ENCODE data around the gene RGL3. TPM values are rescaled to one million over a fixed set of nuclear protein-coding genes. Genes with fewer than 3 reads are reported as not detected.
"Not testable (repeated sequence)": the region's sequence is repeated elsewhere in the genome, so short reads cannot be mapped to it uniquely, and the experiment has no call there.

The RGL3 gene
- total RNA-seq, 5 donors from 2014 or later (not counting 1 experiment from before 2014, with no cell fraction given): 0.22 to 0.72 (median 0.50) TPM; not detected in 2

- DNase-seq: peak in 17 of 35 experiments; percentile 3 to 58 (median 25)
- Mint-ChIP-seq H3K9me3 (no peaks in the 10 kb centered on the region), H3K4me3 (peak overlapping the region; percentile 47 to 86 (median 51)), H3K27me3 (peaks cover 0 to 17% of the 10 kb centered on the region in 2 donors), H3K27ac (no peak overlapping the region), H3K4me1 (peaks cover 36 to 47% (median 42%) of the 10 kb centered on the region in 3 donors), H3K36me3 (no peaks in the 10 kb centered on the region)
- Histone ChIP-seq H3K27me3 (replicated peaks in 1 of 2; ENCODE audit: control insufficient read depth in 2 of 2, extremely low read depth in 1 of 2, insufficient read depth in 2 of 2, low read length in 1 of 2) (peaks cover 0 to 38% of the 10 kb centered on the region in 2 experiments), H3K9me3 (no peaks in the 10 kb centered on the region), H3K4me1 (ENCODE audit: control insufficient read depth in 1 of 2, extremely low read depth in 1 of 2, insufficient read depth in 2 of 2, low read length in 2 of 2) (peaks cover 3 to 61% of the 10 kb centered on the region in 2 experiments), H3K4me3 (ENCODE audit: control insufficient read depth in 1 of 2, extremely low read depth in 1 of 2, low read length in 1 of 2) (peak overlapping the region; percentile 32 to 38), H3K36me3 (ENCODE audit: control insufficient read depth in 2 of 2, extremely low read depth in 1 of 2, insufficient read depth in 1 of 2, low read length in 1 of 2) (peaks cover 0 to 4% of the 10 kb centered on the region in 2 donors), H3K27ac (ENCODE audit: low read length) (no peak overlapping the region)
- ChIA-PET POLR2A (interaction anchor here in 1 of 2 donors (0.7 kb wide), 1 partner anchor 45 kb away, joined by 11 read pairs; no protein-coding TSS in a partner anchor), CTCF (interaction anchor here (0.6 to 1.4 kb wide), 8 partner anchors 8 to 1098 kb away, joined by 3 to 8 read pairs (median 4); partner anchors contain the start of genes SWSAP1 (in 1 of the 2) and TMEM205 (in 1 of the 2))
- WGBS (ENCODE audit: insufficient coverage): 1% methylated on average over 41 of the region's 65 CpGs
- no peak for ATAC-seq (replicated peaks in 1 of 4)
These were observed 36.0 kb downstream of the RGL3 start for GRCh38 chr19:11382898-11383705.

DNA sequence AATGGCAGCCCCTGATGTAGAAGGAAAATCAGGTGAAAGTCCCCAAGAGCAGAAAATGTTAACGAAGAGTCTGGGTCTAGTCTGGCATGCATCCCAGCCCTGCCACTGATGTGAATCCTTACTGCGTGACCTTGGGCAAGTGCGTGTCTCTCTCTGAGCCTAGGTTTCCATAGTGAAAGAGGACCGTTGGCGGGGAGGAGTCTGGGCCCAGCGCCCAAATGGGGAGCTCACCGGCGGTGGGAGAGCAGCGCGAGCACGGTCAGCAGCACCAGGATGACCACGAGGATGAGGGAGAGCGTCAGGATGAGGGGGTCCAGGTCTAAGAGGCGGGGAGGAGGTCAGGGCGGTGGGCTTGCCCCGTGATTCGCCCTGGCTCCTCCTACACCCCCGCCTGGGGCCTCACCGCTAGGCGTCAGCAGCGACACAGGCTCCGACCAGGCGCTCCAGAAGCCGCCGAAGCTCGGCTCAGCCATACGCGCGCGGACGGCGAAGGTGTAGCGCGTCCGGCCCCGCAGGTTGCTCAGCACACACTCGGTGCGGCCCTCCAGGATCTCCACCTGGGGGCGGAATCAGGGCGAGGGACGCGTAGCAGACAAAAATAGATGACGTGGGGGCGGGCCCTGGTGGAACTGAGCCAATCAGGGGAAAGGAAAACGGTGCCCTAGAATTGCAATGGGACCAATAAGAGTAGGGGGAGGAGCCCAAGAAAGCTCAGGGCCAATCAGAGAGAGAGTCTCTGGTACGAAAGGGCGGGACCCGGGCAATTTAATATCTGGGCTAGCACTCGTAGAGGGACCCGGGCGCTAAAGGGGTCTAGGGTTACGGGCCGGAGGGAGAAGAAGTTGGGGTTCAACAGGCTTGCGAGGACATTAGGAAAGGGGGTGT, 38.2 kb downstream of the RGL3 start:
- Mint-ChIP-seq H3K4me3 (peak overlapping the region; percentile 86 to 92 (median 90)), H3K4me1 (peaks cover 45 to 56% (median 51%) of the 10 kb centered on the region in 3 donors), H3K27ac (peak overlapping the region; percentile 98), H3K36me3 (peaks cover 5% of the 10 kb centered on the region), H3K9me3 (no peaks in the 10 kb centered on the region), H3K27me3 (peaks cover 0 to 17% of the 10 kb centered on the region in 2 donors)
- Histone ChIP-seq H3K36me3 (ENCODE audit: control insufficient read depth in 2 of 2, extremely low read depth in 1 of 2, insufficient read depth in 1 of 2, low read length in 1 of 2) (peaks cover 0 to 14% of the 10 kb centered on the region in 2 donors), H3K27me3 (replicated peaks in 1 of 2; ENCODE audit: control insufficient read depth in 2 of 2, extremely low read depth in 1 of 2, insufficient read depth in 2 of 2, low read length in 1 of 2) (peaks cover 0 to 35% of the 10 kb centered on the region in 2 experiments), H3K4me3 (ENCODE audit: control insufficient read depth in 1 of 2, extremely low read depth in 1 of 2, low read length in 1 of 2) (peak overlapping the region; percentile 49 to 62), H3K4me1 (ENCODE audit: control insufficient read depth in 1 of 2, extremely low read depth in 1 of 2, insufficient read depth in 2 of 2, low read length in 2 of 2) (peaks cover 7 to 65% of the 10 kb centered on the region in 2 experiments), H3K27ac (ENCODE audit: low read length) (peak overlapping the region; percentile 91), H3K9me3 (no peaks in the 10 kb centered on the region)
- ATAC-seq (replicated peaks in 1 of 4): peak; percentile 86 to 91 (median 90)
- peak; percentile 94 to 99 (median 98) for DNase-seq
- 1% methylated on average over 54 of the region's 54 CpGs for WGBS (ENCODE audit: insufficient coverage)
- POLR2A ChIA-PET: interaction anchor here (0.5 to 1.0 kb wide), 6 partner anchors 12 to 648 kb away, joined by 3 to 10 read pairs (median 4); partner anchors contain the start of genes CCDC159 (in 1 of the 2), ODAD3 (in 1 of the 2), PRKCSH (in 1 of the 2) and TMEM205 (in 1 of the 2)
- CTCF ChIA-PET: interaction anchor here (0.5 to 2.4 kb wide), 18 partner anchors 9 to 1546 kb away, joined by 3 to 26 read pairs (median 3); partner anchors contain the start of genes CCDC159 (in 1 of the 2), ECSIT (in 1 of the 2), ELOF1 (in 1 of the 2) and ODAD3 (in 1 of the 2)

- CTCF ChIA-PET: interaction anchor here (0.7 to 2.4 kb wide), 3 partner anchors 27 to 103 kb away, joined by 3 to 26 read pairs (median 14); no protein-coding TSS in a partner anchor
- Histone ChIP-seq H3K4me3 (ENCODE audit: control insufficient read depth in 1 of 2, extremely low read depth in 1 of 2, low read length in 1 of 2) (no peak overlapping the region), H3K36me3 (ENCODE audit: control insufficient read depth in 2 of 2, extremely low read depth in 1 of 2, insufficient read depth in 1 of 2, low read length in 1 of 2) (peaks cover 0 to 14% of the 10 kb centered on the region in 2 donors), H3K9me3 (no peaks in the 10 kb centered on the region), H3K27ac (ENCODE audit: low read length) (peak overlapping the region; percentile 91), H3K4me1 (ENCODE audit: control insufficient read depth in 1 of 2, extremely low read depth in 1 of 2, insufficient read depth in 2 of 2, low read length in 2 of 2) (peaks cover 10 to 75% of the 10 kb centered on the region in 2 experiments), H3K27me3 (replicated peaks in 1 of 2; ENCODE audit: control insufficient read depth in 2 of 2, extremely low read depth in 1 of 2, insufficient read depth in 2 of 2, low read length in 1 of 2) (peaks cover 0 to 33% of the 10 kb centered on the region in 2 experiments)
- POLR2A ChIA-PET: interaction anchor here in 1 of 2 donors (0.5 kb wide), 1 partner anchor 35 kb away, joined by 9 read pairs; no protein-coding TSS in a partner anchor
- Mint-ChIP-seq H3K27me3 (peaks cover 0 to 17% of the 10 kb centered on the region in 2 donors), H3K4me1 (peaks cover 51 to 62% (median 56%) of the 10 kb centered on the region in 3 donors), H3K9me3 (no peaks in the 10 kb centered on the region), H3K27ac (peak overlapping the region; percentile 98), H3K4me3 (peak overlapping the region; percentile 86 to 92 (median 90)), H3K36me3 (peaks cover 5% of the 10 kb centered on the region)
- no peak for DNase-seq
- no peak for ATAC-seq (replicated peaks in 1 of 4)
- WGBS (ENCODE audit: insufficient coverage): 95% methylated on average over 6 of the region's 7 CpGs
These were observed 39.2 kb downstream of the RGL3 start for GRCh38 chr19:11379857-11380350.

- Histone ChIP-seq H3K4me1 (ENCODE audit: control insufficient read depth in 1 of 2, extremely low read depth in 1 of 2, insufficient read depth in 2 of 2, low read length in 2 of 2) (peaks cover 10 to 75% of the 10 kb centered on the region in 2 experiments), H3K36me3 (ENCODE audit: control insufficient read depth in 2 of 2, extremely low read depth in 1 of 2, insufficient read depth in 1 of 2, low read length in 1 of 2) (peaks cover 0 to 14% of the 10 kb centered on the region in 2 donors), H3K27me3 (replicated peaks in 1 of 2; ENCODE audit: control insufficient read depth in 2 of 2, extremely low read depth in 1 of 2, insufficient read depth in 2 of 2, low read length in 1 of 2) (peaks cover 0 to 31% of the 10 kb centered on the region in 2 experiments)
- DNase-seq; H3K27ac ChIP-seq (ENCODE audit: low read length); H3K9me3 ChIP-seq; H3K4me3 ChIP-seq (ENCODE audit: control insufficient read depth in 1 of 2, extremely low read depth in 1 of 2, low read length in 1 of 2); ATAC-seq (replicated peaks in 1 of 4); CTCF ChIA-PET; H3K27ac Mint-ChIP-seq; H3K36me3 Mint-ChIP-seq; POLR2A ChIA-PET; H3K9me3 Mint-ChIP-seq: not testable (repeated sequence)
- WGBS (ENCODE audit: insufficient coverage): 89% methylated on average over 5 of the region's 14 CpGs
- Mint-ChIP-seq H3K4me1 (peaks cover 51 to 57% (median 56%) of the 10 kb centered on the region in 3 donors), H3K4me3 (peak overlapping the region in 1 of 3 donors; percentile 86), H3K27me3 (peaks cover 0 to 16% of the 10 kb centered on the region in 2 donors)
These were observed 39.8 kb downstream of the RGL3 start for GRCh38 chr19:11379269-11379845.

- Histone ChIP-seq H3K27ac (ENCODE audit: low read length) (no peak overlapping the region), H3K27me3 (replicated peaks in 1 of 2; ENCODE audit: control insufficient read depth in 2 of 2, extremely low read depth in 1 of 2, insufficient read depth in 2 of 2, low read length in 1 of 2) (peaks cover 0 to 23% of the 10 kb centered on the region in 2 experiments), H3K4me1 (ENCODE audit: control insufficient read depth in 1 of 2, extremely low read depth in 1 of 2, insufficient read depth in 2 of 2, low read length in 2 of 2) (peaks cover 14 to 75% of the 10 kb centered on the region in 2 experiments), H3K9me3 (no peaks in the 10 kb centered on the region), H3K36me3 (ENCODE audit: control insufficient read depth in 2 of 2, extremely low read depth in 1 of 2, insufficient read depth in 1 of 2, low read length in 1 of 2) (peaks cover 0 to 14% of the 10 kb centered on the region in 2 donors), H3K4me3 (ENCODE audit: control insufficient read depth in 1 of 2, extremely low read depth in 1 of 2, low read length in 1 of 2) (no peak overlapping the region)
- DNase-seq: no peak
- Mint-ChIP-seq H3K27ac (no peak overlapping the region), H3K27me3 (peaks cover 0 to 16% of the 10 kb centered on the region in 2 donors), H3K9me3 (no peaks in the 10 kb centered on the region), H3K4me1 (peaks cover 51 to 56% (median 55%) of the 10 kb centered on the region in 3 donors), H3K36me3 (peaks cover 5% of the 10 kb centered on the region), H3K4me3 (peak overlapping the region in 1 of 3 donors; percentile 28)
- CTCF ChIA-PET: interaction anchor here in 1 of 2 donors (0.6 kb wide), 1 partner anchor 27 kb away, joined by 3 read pairs; no protein-coding TSS in a partner anchor
- ATAC-seq (replicated peaks in 1 of 4): no peak
- whole genome bisulfite sequencing (ENCODE audit: insufficient coverage): 91% methylated on average over 6 of the region's 8 CpGs
- POLR2A ChIA-PET: no interaction called here
These were observed 40.6 kb downstream of the RGL3 start for GRCh38 chr19:11378319-11379189.

Measured in T-cell (primary cell).